GM19328 (cell line): Measurements from ENCODE around the gene NOL6.
A peak's percentile ranks its signal among the peaks of the same experiment; 100 is the strongest.

ENCODE experiments used
- ATAC-seq: cut with Tn5 transposase; IDR thresholded peaks from one replicate; pipeline ENCODE4 v1.9.1; 2021; ENCODE audit warnings: mild to moderate bottlenecking, moderate library complexity; ENCODE audit not compliant: unreplicated experiment

Gene NOL6

GRCh38 chr9:33453286-33453860 is 20.4 kb downstream of the NOL6 start:
- ATAC-seq: no peak

GRCh38 chr9:33452828-33453271 is 20.9 kb downstream of the NOL6 start:
- ATAC-seq: no peak

GRCh38 chr9:33450621-33451146 is 23.0 kb downstream of the NOL6 start:
- ATAC-seq: no peak

- no peak for ATAC-seq
Measured at GRCh38 chr9:33449715-33450114, 24.0 kb downstream of the NOL6 start.

- ATAC-seq: no peak
Measured at GRCh38 chr9:33447799-33448553, 25.7 kb downstream of the NOL6 start.

GRCh38 chr9:33446946-33447798 is 26.6 kb downstream of the NOL6 start, which contains the start of gene AQP3:
Gene AQP3, minus strand, starts transcription at chr9:33447593. Its CDS starts 63 bp downstream, at chr9:33447530.
- no peak for ATAC-seq

GRCh38 chr9:33446240-33446945 is 27.3 kb downstream of the NOL6 start:
- peak; percentile 82 for ATAC-seq

- no peak for ATAC-seq
Measured at GRCh38 chr9:33445389-33446239, 28.1 kb downstream of the NOL6 start.

GRCh38 chr9:33443464-33444154 is 30.1 kb downstream of the NOL6 start:
- ATAC-seq: no peak

- no peak for ATAC-seq
Measured at GRCh38 chr9:33443047-33443446, 30.7 kb downstream of the NOL6 start.

GRCh38 chr9:33442125-33442524 is 31.6 kb downstream of the NOL6 start:
- no peak for ATAC-seq

GRCh38 chr9:33440609-33441008 is 33.1 kb downstream of the NOL6 start:
- no peak for ATAC-seq

- ATAC-seq: no peak
Measured at GRCh38 chr9:33440204-33440603, 33.5 kb downstream of the NOL6 start.

- no peak for ATAC-seq
Measured at GRCh38 chr9:33439731-33440130, 34.0 kb downstream of the NOL6 start.

- no peak for ATAC-seq
Measured at GRCh38 chr9:33438926-33439680, 34.6 kb downstream of the NOL6 start.

- no peak for ATAC-seq
Measured at GRCh38 chr9:33437898-33438297, 35.8 kb downstream of the NOL6 start.

GRCh38 chr9:33437205-33437604 is 36.5 kb downstream of the NOL6 start:
- no peak for ATAC-seq

- no peak for ATAC-seq
Measured at GRCh38 chr9:33436445-33436844, 37.3 kb downstream of the NOL6 start.
